Suprapubic skin (tissue), 3 donors: Measurements from ENCODE around the gene CASD1.

Experiments used
- EP300 ChIP-seq: sonication (generic); formaldehyde crosslinking; IDR thresholded peaks from one replicate; pipeline ENCODE4 v1.6.1; 2017; ENCODE audit warnings: antibody characterized with exemption
- TF ChIP-seq, protein P1 (sequence below), 2 donors: fragments of 200-600 bp in 1 of 2; fragments of 450-650 bp in 1 of 2; sonication (generic) in 1 of 2; IDR thresholded peaks; one replicate each; pipeline ENCODE4 v1.5.1; 2016 to 2019; ENCODE audit warnings: antibody characterized with exemption in 2 of 2, mild to moderate bottlenecking in 1 of 2, moderate library complexity in 1 of 2

DNA sequence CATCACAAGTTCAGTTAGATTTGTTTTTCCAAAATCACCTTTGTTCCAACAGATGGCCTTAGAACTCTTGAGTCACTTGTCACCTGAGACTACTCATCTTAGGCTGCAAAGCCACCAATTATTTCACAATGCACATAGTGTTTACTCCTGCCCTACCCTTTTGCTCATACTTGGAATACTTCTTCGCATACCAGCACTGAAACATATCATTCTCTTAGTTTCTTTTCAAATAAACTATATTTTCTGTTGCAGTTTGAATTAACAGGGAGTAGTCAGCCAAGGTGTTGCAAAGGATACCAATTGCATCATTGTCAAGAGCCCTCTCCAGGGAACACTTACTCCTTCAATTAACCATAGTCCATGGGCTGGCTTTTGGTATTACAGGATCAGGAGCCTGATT lies 71.0 kb downstream of the CASD1 start:
- TF ChIP-seq, protein P1, sequence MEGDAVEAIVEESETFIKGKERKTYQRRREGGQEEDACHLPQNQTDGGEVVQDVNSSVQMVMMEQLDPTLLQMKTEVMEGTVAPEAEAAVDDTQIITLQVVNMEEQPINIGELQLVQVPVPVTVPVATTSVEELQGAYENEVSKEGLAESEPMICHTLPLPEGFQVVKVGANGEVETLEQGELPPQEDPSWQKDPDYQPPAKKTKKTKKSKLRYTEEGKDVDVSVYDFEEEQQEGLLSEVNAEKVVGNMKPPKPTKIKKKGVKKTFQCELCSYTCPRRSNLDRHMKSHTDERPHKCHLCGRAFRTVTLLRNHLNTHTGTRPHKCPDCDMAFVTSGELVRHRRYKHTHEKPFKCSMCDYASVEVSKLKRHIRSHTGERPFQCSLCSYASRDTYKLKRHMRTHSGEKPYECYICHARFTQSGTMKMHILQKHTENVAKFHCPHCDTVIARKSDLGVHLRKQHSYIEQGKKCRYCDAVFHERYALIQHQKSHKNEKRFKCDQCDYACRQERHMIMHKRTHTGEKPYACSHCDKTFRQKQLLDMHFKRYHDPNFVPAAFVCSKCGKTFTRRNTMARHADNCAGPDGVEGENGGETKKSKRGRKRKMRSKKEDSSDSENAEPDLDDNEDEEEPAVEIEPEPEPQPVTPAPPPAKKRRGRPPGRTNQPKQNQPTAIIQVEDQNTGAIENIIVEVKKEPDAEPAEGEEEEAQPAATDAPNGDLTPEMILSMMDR (IDR thresholded peaks at IDR 0.05), result no peak
- no peak for TF ChIP-seq EP300
